Measurements from ENCODE around the gene RAP1GAP. TPM values are rescaled to one million over a fixed set of nuclear protein-coding genes. Genes with fewer than 3 reads are reported as not detected.
A peak's percentile ranks its signal among the peaks of the same experiment; 100 is the strongest.

RAP1GAP gene
- polyA plus RNA-seq, 3 donors: 0.04 TPM; not detected in 2

GRCh38 chr1:21553116-21553926 is 115.8 kb downstream of the RAP1GAP start:
- intact Hi-C loops (cut with micrococcal nuclease): no loop called here
- Histone ChIP-seq H3K9me3 (replicated peaks in 1 of 2; ENCODE audit: control insufficient read depth in 1 of 2, insufficient read depth in 1 of 2, low read length in 2 of 2) (no peaks in the 10 kb centered on the region), H3K4me2 (replicated peaks; ENCODE audit: extremely low read depth, low read length, poor library complexity, severe bottlenecking) (peak overlapping the region; percentile 34), H3K27ac (ENCODE audit: low read depth in 1 of 2, low read length in 2 of 2) (no peak overlapping the region), H3K4me1 (ENCODE audit: control insufficient read depth in 1 of 2, insufficient read depth in 2 of 2, low read length in 2 of 2) (peaks cover 8 to 12% of the 10 kb centered on the region in 2 donors), H2AFZ (ENCODE audit: insufficient read depth, low read depth, low read length, poor library complexity, severe bottlenecking) (no peak overlapping the region), H4K20me1 (ENCODE audit: insufficient read depth, low read length) (no peaks in the 10 kb centered on the region), H3K79me2 (ENCODE audit: insufficient read depth, low read length) (no peaks in the 10 kb centered on the region), H3K36me3 (replicated peaks in 1 of 2; ENCODE audit: control insufficient read depth in 1 of 2, insufficient read depth in 2 of 2, low read length in 2 of 2) (no peaks in the 10 kb centered on the region), H3K4me3 (replicated peaks in 1 of 3; ENCODE audit: low read depth in 2 of 3, low read length in 3 of 3) (no peak overlapping the region), H3K9ac (ENCODE audit: insufficient read depth, low read length, poor library complexity, severe bottlenecking) (no peak overlapping the region), H3K27me3 (ENCODE audit: control insufficient read depth in 2 of 2, insufficient read depth in 2 of 2, low read length in 2 of 2) (peaks cover 10 to 26% of the 10 kb centered on the region in 2 donors)
- Mint-ChIP-seq H3K9me3 (peaks cover 0 to 3% (median 0%) of the 10 kb centered on the region in 7 donors), H3K4me1 (peaks cover 19% of the 10 kb centered on the region), H3K36me3 (no peaks in the 10 kb centered on the region), H3K27me3 (ENCODE audit: low read depth in 3 of 3) (peaks cover 40 to 67% (median 51%) of the 10 kb centered on the region in 3 donors), H3K27ac (peak overlapping the region in 1 of 7 donors; percentile 13), H3K4me3 (peak overlapping the region in 1 of 2 donors; percentile 75)
- TF ChIP-seq, protein P1, sequence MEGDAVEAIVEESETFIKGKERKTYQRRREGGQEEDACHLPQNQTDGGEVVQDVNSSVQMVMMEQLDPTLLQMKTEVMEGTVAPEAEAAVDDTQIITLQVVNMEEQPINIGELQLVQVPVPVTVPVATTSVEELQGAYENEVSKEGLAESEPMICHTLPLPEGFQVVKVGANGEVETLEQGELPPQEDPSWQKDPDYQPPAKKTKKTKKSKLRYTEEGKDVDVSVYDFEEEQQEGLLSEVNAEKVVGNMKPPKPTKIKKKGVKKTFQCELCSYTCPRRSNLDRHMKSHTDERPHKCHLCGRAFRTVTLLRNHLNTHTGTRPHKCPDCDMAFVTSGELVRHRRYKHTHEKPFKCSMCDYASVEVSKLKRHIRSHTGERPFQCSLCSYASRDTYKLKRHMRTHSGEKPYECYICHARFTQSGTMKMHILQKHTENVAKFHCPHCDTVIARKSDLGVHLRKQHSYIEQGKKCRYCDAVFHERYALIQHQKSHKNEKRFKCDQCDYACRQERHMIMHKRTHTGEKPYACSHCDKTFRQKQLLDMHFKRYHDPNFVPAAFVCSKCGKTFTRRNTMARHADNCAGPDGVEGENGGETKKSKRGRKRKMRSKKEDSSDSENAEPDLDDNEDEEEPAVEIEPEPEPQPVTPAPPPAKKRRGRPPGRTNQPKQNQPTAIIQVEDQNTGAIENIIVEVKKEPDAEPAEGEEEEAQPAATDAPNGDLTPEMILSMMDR (IDR thresholded peaks at IDR 0.05): no peak
- WGBS (ENCODE audit: insufficient coverage): 34% methylated on average over 5 of the region's 8 CpGs
- no peak for DNase-seq

DNA sequence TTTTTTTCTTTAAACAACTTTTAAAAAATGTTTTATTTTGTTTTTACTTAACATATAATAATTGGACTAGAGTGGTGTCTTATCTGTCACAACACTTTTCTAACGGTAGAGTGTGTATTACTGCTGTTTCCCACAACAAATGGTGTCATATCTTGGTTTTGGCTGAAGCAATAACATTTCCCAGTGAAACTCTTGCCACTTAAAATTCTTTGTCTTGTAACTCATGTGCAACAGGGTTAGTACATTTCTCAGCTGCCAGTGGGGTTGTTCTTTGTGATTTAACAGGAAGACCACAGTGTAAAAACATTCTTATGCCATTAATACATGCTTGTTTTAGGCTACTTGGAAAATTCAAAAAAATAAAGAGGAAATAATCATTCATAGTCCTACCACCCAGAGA is 116.4 kb downstream of the RAP1GAP start:
- TF ChIP-seq, protein P1 (IDR thresholded peaks at IDR 0.05): no peak
- H3K9me3 ChIP-seq (replicated peaks in 1 of 2; ENCODE audit: control insufficient read depth in 1 of 2, insufficient read depth in 1 of 2, low read length in 2 of 2): no peaks in the 10 kb centered on the region
- no peaks in the 10 kb centered on the region for H3K36me3 Mint-ChIP-seq
- H3K9ac ChIP-seq (ENCODE audit: insufficient read depth, low read length, poor library complexity, severe bottlenecking): no peak overlapping the region
- H3K27me3 ChIP-seq (ENCODE audit: control insufficient read depth in 2 of 2, insufficient read depth in 2 of 2, low read length in 2 of 2): peaks cover 10 to 26% of the 10 kb centered on the region in 2 donors
- H3K27me3 Mint-ChIP-seq (ENCODE audit: low read depth in 3 of 3): peaks cover 38 to 63% (median 48%) of the 10 kb centered on the region in 3 donors
- no peak overlapping the region for H2AFZ ChIP-seq (ENCODE audit: insufficient read depth, low read depth, low read length, poor library complexity, severe bottlenecking)
- H3K27ac Mint-ChIP-seq: no peak overlapping the region
- peaks cover 19% of the 10 kb centered on the region for H3K4me1 Mint-ChIP-seq
- WGBS (ENCODE audit: insufficient coverage): no CpG with 5 or more reads among the region's 1 CpG
- H4K20me1 ChIP-seq (ENCODE audit: insufficient read depth, low read length): no peaks in the 10 kb centered on the region
- H3K4me3 ChIP-seq (replicated peaks in 1 of 3; ENCODE audit: low read depth in 2 of 3, low read length in 3 of 3): no peak overlapping the region
- H3K79me2 ChIP-seq (ENCODE audit: insufficient read depth, low read length): no peaks in the 10 kb centered on the region
- peak overlapping the region; percentile 34 for H3K4me2 ChIP-seq (replicated peaks; ENCODE audit: extremely low read depth, low read length, poor library complexity, severe bottlenecking)
- no peak overlapping the region for H3K27ac ChIP-seq (ENCODE audit: low read depth in 1 of 2, low read length in 2 of 2)
- no peaks in the 10 kb centered on the region for H3K36me3 ChIP-seq (replicated peaks in 1 of 2; ENCODE audit: control insufficient read depth in 1 of 2, insufficient read depth in 2 of 2, low read length in 2 of 2)
- H3K9me3 Mint-ChIP-seq: peaks cover 0 to 3% (median 0%) of the 10 kb centered on the region in 7 donors
- intact Hi-C loops (cut with micrococcal nuclease): no loop called here
- peaks cover 8 to 12% of the 10 kb centered on the region in 2 donors for H3K4me1 ChIP-seq (ENCODE audit: control insufficient read depth in 1 of 2, insufficient read depth in 2 of 2, low read length in 2 of 2)
- no peak for DNase-seq
- H3K4me3 Mint-ChIP-seq: peak overlapping the region in 1 of 2 donors; percentile 75
